GM18519 (cell line): ENCODE measurements around the gene IFIT3.
A peak's percentile ranks its signal among the peaks of the same experiment; 100 is the strongest.
"Not testable (repeated sequence)": the region's sequence is repeated elsewhere in the genome, so short reads cannot be mapped to it uniquely, and the experiment has no call there.

ENCODE experiments used
- ATAC-seq: cut with Tn5 transposase; IDR thresholded peaks from one replicate; pipeline ENCODE4 v1.9.1; 2021; ENCODE audit warnings: mild to moderate bottlenecking, moderate library complexity; ENCODE audit not compliant: unreplicated experiment, low FRiP score

The IFIT3 gene

DNA sequence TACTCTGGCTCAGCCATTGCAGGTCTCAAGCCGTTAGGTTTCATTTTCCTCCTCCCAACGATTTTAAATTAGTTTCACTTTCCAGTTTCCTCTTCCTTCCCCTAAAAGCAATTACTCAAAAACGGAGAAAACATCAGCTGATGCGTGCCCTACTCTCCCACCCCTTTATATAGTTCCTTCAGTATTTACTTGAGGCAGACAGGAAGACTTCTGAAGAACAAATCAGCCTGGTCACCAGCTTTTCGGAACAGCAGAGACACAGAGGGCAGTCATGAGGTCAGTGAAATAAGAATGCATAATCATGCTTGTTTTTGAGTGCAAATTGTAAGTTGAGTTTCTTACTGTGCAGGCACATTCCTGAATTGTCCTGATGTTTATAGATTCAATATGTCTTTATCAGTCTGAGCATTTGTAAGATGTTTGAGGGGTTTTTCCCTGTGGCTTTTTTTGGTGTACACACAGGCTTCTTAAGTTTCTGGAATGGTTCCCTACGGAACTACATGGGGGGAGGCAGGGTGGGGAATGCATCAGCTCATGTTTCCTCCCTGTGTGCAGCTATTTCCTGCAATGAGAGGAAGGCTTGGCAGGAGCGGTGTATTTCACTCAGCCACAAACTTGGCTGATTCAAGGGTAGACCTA is at the start of gene IFIT3:
Gene IFIT3, plus strand, starts transcription at position 195 of the 639 bp plus-strand sequence. Its CDS starts 77 bp downstream, at position 272.
- no peak for ATAC-seq

GRCh38 chr10:89278034-89278535 is 49.7 kb upstream of the IFIT3 start:
- no peak for ATAC-seq

- ATAC-seq: no peak
Measured at GRCh38 chr10:89278900-89279392, 48.9 kb upstream of the IFIT3 start.

DNA sequence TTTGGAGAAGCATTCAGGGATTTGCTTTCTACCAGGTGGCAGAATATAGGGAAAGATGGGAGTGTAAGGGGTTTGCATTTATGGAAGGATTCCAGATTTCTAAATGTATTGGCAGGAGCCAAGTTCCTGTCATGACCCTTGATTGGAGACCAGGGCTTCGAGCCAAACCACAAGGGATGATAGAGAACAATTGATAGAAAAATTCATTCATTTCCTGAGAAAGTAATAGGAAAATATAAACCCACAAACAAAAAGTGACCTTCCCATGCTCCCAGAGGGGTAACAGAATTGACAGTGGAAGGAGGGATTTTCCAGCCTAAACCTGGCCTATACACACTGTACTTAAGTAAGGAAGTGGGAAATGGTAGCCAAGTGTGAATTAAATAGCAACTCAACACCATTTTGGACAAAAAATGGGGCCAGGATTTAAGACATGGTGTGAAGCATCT is 48.4 kb upstream of the IFIT3 start:
- ATAC-seq: no peak

DNA sequence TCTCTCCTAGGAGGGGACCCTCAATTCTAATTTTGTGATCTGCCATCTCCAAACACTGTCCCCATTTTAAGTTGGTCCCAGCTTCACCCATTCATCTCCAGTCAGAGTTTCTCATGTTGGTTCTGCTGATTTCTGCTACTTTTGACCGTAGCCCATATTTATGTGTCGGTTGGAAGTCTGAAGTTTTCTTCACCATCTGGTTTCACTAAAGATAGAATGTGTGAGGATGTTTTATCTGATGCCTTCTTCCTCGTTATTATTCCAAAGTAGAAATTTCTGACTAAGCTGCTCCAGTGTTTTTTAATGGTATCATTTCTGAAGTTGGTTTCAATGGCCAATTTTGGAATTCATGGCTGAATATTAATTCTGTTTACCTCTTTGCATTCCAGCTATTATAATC is 47.3 kb upstream of the IFIT3 start:
- ATAC-seq: no peak

DNA sequence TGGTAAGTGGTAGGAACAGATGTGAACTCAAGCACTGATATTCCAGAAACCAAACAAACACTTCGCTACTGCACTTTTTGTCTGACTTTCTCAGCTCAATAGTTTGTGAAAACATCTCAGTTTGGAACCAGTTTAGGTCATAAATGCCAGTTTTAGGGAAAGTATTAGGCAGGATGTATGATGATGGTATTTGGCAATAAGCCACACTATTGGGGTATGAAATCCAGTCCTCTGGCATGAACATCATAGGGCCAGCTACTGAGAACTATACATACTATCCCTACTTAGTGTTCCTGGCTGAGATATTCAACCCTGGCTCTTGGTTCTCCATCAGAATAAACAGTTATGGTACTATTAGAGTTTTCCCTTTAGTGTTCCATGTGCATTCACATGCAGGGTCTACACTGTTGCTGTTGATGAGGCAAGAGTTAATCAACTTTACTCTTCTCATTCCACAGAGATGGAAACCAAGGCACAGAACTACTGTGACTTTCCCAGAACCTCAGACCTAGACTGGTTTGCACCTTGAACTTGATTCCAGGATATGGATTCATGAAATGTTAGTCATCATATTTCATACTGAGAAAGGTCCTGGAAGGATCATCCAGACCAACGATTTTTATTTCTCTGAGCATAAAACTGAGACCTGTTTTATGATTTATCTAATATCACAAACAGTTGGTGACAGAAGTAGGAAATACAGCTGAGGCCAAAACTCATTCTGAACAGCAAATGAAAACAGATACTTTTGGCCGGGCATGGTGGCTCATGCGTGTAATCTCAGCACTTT is 46.0 kb upstream of the IFIT3 start:
- ATAC-seq: no peak

DNA sequence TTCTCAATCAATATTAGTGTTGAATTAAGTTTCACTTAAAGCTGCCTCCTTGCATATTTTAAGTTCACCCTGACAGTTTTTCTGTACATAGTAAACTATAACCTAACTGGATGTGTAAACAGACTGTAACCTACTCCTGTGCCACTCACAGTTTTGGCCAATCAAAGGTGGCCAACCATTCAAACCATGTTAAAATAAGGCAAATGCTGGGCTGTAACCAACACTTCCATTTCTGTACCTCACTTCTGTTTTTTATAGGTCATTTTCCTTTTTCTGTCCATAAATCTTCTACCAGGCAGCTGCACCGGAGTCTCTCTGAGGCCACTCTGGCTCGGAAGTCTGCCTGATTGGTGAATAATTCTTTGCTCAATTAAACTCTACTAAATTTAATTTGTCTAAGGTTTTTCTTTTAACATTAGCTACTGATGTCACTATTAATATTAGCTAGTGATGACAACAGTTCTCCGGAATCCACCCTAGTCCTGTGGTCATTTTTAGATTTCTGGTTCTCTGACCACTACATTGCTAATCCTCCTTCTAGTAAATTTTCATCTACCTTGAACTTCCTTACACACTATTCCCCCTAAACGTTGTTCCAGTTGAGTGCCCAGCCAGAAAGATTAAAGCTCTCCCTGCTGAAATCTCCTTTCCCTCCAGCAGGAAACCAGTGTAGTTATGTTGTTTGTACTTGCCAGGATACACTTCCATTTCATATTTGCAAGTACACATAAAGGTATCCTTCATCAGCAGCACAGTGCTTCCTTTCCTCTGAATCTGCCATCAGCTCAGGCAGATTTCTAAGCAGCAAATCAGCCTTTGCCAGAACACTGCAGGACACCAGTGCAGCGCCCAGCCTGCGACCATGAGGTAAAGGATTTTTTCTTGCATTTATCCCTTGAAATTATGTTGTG is 44.5 kb upstream of the IFIT3 start:
- ATAC-seq: no peak

GRCh38 chr10:89283936-89284475 is 43.8 kb upstream of the IFIT3 start:
- no peak for ATAC-seq

DNA sequence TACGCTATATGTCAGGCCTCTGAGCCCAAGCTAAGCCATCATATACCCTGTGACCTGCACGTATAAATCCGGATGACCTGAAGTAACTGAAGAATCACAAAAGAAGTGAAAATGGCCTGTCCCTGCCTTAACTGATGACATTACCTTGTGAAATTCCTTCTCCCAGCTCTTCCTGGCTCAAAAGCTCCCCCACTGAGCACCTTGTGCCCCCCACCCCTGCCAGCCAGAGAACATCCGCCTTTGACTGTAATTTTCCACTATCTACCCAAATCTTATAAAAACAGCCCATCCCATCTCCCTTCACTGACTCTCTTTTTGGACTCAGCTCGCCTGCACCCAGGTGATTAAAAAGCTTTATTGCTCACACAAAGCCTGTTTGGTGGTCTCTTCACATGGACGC is 43.1 kb upstream of the IFIT3 start:
- ATAC-seq: not testable (repeated sequence)

- ATAC-seq: not testable (repeated sequence)
Measured at GRCh38 chr10:89285303-89285702, 42.5 kb upstream of the IFIT3 start.

GRCh38 chr10:89294721-89295239 is 33.0 kb upstream of the IFIT3 start:
- ATAC-seq: no peak

DNA sequence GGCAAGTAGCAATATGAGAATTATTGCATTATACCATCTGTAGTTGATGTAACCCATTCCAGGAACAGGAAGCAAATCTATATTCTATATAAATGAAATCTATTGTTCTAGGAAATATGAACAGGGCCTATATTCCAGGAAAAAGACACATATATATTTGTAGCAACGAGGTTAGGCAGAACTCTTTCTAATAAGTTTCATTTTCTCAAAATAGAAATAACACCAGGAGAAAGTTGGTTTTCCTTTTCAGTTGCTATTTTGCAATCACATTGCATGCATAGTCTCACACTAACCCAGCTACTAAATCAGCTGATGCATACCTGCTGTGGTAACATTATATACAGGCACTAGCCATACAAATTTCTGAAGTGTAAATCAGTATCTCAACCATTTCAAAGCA is 32.2 kb upstream of the IFIT3 start:
- no peak for ATAC-seq

GRCh38 chr10:89296220-89296648 is 31.6 kb upstream of the IFIT3 start:
- ATAC-seq: no peak

- ATAC-seq: no peak
Measured at GRCh38 chr10:89297356-89297755, 30.4 kb upstream of the IFIT3 start.

- ATAC-seq: no peak
Measured at GRCh38 chr10:89297791-89298190, 30.0 kb upstream of the IFIT3 start.

- ATAC-seq: no peak
Measured at GRCh38 chr10:89299031-89299430, 28.8 kb upstream of the IFIT3 start.

DNA sequence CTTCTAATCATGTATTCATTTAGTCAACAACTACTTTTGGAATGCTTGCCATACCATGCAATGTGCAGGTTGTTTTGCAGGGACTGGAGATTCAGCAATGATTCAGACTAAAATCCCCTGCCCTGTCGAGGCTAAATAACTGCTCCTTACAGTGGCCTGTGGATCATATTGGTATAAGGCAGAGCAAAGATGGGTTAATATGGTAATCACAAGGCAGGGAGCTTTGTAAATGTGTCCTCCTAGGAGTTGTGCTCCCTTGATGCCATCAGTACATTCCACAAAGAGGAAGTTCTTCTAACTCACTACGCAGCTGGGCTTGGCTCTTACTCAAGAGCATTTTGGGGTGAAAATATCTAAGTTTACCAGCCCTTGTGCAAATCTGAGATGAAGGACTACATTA is 26.6 kb upstream of the IFIT3 start:
- ATAC-seq: no peak

- peak; percentile 43 for ATAC-seq
Measured at GRCh38 chr10:89301721-89302445, 25.9 kb upstream of the IFIT3 start, which contains the start of gene IFIT2. Gene IFIT2, plus strand, starts transcription at chr10:89302046. Its CDS starts 78 bp downstream, at chr10:89302124.

DNA sequence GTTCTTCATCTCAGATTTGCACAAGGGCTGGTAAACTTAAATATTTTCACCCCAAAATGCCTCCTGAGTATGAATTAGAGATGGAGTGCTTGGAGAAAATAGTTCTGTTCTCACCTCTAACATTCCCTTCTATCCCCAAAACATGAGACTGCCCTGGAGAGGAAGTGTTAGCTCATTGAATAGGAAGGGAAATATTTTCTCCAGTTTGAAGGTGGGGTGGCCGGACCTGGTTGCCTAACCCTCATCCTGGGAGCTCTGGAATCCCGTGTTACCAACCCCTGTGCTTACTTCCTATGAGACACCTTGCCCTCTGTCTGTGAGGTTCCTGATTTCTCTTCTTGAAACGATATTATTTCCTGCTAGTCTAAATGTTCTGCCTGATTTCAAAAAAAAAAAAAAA is 25.2 kb upstream of the IFIT3 start:
- no peak for ATAC-seq
